H9 (cell line): ENCODE results near the gene STX10. TPM values are rescaled to one million over a fixed set of nuclear protein-coding genes. Genes with fewer than 3 reads are reported as not detected.
A peak's percentile ranks its signal among the peaks of the same experiment; 100 is the strongest.

Experiments used
- DNase-seq: peaks from one replicate; pipeline ENCODE4 v3.0.0-alpha.2; 2017
- H2AFZ ChIP-seq: one replicate; pipeline ENCODE4 v1.6.1; 2013; ENCODE audit warnings: mild to moderate bottlenecking, low read length, control low read depth, moderate library complexity
- H2AK5ac ChIP-seq: 2 replicates; pipeline ENCODE4 v1.6.1; 2013; ENCODE audit warnings: low read length, control low read depth, mixed read lengths; ENCODE audit not compliant: insufficient read length
- H2BK120ac ChIP-seq: one replicate; pipeline ENCODE4 v1.6.1; 2013; ENCODE audit warnings: low read depth, mild to moderate bottlenecking, low read length, control low read depth, inconsistent platforms; ENCODE audit not compliant: poor library complexity, severe bottlenecking
- H2BK12ac ChIP-seq: 2 replicates; pipeline ENCODE4 v1.6.1; 2013; ENCODE audit warnings: low read length, control low read depth, mixed read lengths, low read depth; ENCODE audit not compliant: insufficient read length
- H2BK15ac ChIP-seq: 2 replicates; pipeline ENCODE4 v1.6.1; 2013; ENCODE audit warnings: low read depth, low read length, control low read depth
- H2BK20ac ChIP-seq: one replicate; pipeline ENCODE4 v1.6.1; 2013; ENCODE audit warnings: low read depth, mild to moderate bottlenecking, low read length, control low read depth, inconsistent platforms; ENCODE audit not compliant: poor library complexity, severe bottlenecking
- H2BK5ac ChIP-seq: 2 replicates; pipeline ENCODE4 v1.6.1; 2013; ENCODE audit warnings: low read length, control low read depth, mixed read lengths; ENCODE audit not compliant: insufficient read length
- H3K14ac ChIP-seq: 2 replicates; pipeline ENCODE4 v1.6.1; 2013; ENCODE audit warnings: low read length, control low read depth; ENCODE audit not compliant: insufficient read depth
- H3K18ac ChIP-seq: 2 replicates; pipeline ENCODE4 v1.6.1; 2013; ENCODE audit warnings: low read depth, mild to moderate bottlenecking, mixed read lengths, low read length, control low read depth; ENCODE audit not compliant: insufficient read length
- H3K23ac ChIP-seq: 2 replicates; pipeline ENCODE4 v1.6.1; 2013; ENCODE audit warnings: low read length, control low read depth, mixed read lengths, low read depth; ENCODE audit not compliant: insufficient read length
- H3K23me2 ChIP-seq: 2 replicates; pipeline ENCODE4 v1.6.1; 2013; ENCODE audit warnings: low read depth, mild to moderate bottlenecking, mixed read lengths, low read length, control low read depth; ENCODE audit not compliant: insufficient read length, poor library complexity, severe bottlenecking
- H3K27ac ChIP-seq: 2 replicates; pipeline ENCODE4 v1.5.1; 2013; ENCODE audit warnings: low read length, control low read depth, mixed read lengths, low read depth; ENCODE audit not compliant: insufficient read length
- H3K27me3 ChIP-seq: 2 replicates; pipeline ENCODE4 v1.6.1; 2013; ENCODE audit warnings: low read length, control low read depth, inconsistent platforms; ENCODE audit not compliant: insufficient read depth
- H3K4ac ChIP-seq: 2 replicates; pipeline ENCODE4 v1.6.1; 2013; ENCODE audit warnings: low read depth, mild to moderate bottlenecking, control low read depth, inconsistent platforms, low read length, moderate library complexity
- H3K4me1 ChIP-seq: 2 replicates; pipeline ENCODE4 v1.6.1; 2013; ENCODE audit warnings: low read length, control low read depth, inconsistent platforms; ENCODE audit not compliant: insufficient read depth
- H3K4me2 ChIP-seq: 2 replicates; pipeline ENCODE4 v1.6.1; 2013; ENCODE audit warnings: low read length, control low read depth, mixed read lengths; ENCODE audit not compliant: insufficient read length, insufficient read depth
- H3K56ac ChIP-seq: 2 replicates; pipeline ENCODE4 v1.6.1; 2013; ENCODE audit warnings: low read depth, mild to moderate bottlenecking, mixed read lengths, low read length, control low read depth; ENCODE audit not compliant: insufficient read length
- H3K79me1 ChIP-seq: 2 replicates; pipeline ENCODE4 v1.6.1; 2013; ENCODE audit warnings: low read depth, mild to moderate bottlenecking, moderate library complexity, low read length, control low read depth, inconsistent platforms; ENCODE audit not compliant: insufficient read depth, poor library complexity, severe bottlenecking
- H3K79me2 ChIP-seq: 2 replicates; pipeline ENCODE4 v1.6.1; 2013; ENCODE audit warnings: low read length, control low read depth, inconsistent platforms; ENCODE audit not compliant: insufficient read depth
- H3K9ac ChIP-seq: 2 replicates; pipeline ENCODE4 v1.6.1; 2013; ENCODE audit warnings: low read length, control low read depth, mixed read lengths; ENCODE audit not compliant: insufficient read length; ENCODE audit errors: extremely low read depth
- H3K9me3 ChIP-seq: one replicate; pipeline ENCODE4 v1.6.1; 2013; ENCODE audit warnings: low read depth, low read length, inconsistent platforms; ENCODE audit not compliant: control insufficient read depth
- H3T11ph ChIP-seq: one replicate; pipeline ENCODE4 v1.6.1; 2013; ENCODE audit warnings: mild to moderate bottlenecking, low read length, control low read depth, inconsistent platforms
- H4K20me1 ChIP-seq: one replicate; pipeline ENCODE4 v1.6.1; 2013; ENCODE audit not compliant: control insufficient read depth, insufficient read length, insufficient read depth
- H4K5ac ChIP-seq: 2 replicates; pipeline ENCODE4 v1.6.1; 2013; ENCODE audit warnings: low read depth, mild to moderate bottlenecking, mixed read lengths, low read length, control low read depth; ENCODE audit not compliant: insufficient read length
- H4K8ac ChIP-seq: replicated peaks from 2 replicates; pipeline ENCODE4 v1.6.1; 2013; ENCODE audit warnings: low read length, control low read depth, mixed read lengths, low read depth; ENCODE audit not compliant: insufficient read length
- H4K91ac ChIP-seq: 2 replicates; pipeline ENCODE4 v1.6.1; 2013; ENCODE audit warnings: low read depth, mild to moderate bottlenecking, moderate library complexity, mixed read lengths, low read length, control low read depth; ENCODE audit not compliant: insufficient read length
- H3K27ac Mint-ChIP-seq, 3 experiments: 2 replicates in 2 of 3; 3 replicates in 1 of 3; pipeline ENCODE4 v1.8.0; 2020 to 2021; ENCODE audit warnings: mixed read lengths in 3 of 3, mild to moderate bottlenecking in 1 of 3, moderate library complexity in 1 of 3
- H3K27me3 Mint-ChIP-seq: 2 replicates; pipeline ENCODE4 v1.8.0; 2021; ENCODE audit warnings: low read depth, mild to moderate bottlenecking, moderate library complexity, mixed read lengths
- H3K36me3 Mint-ChIP-seq, 3 experiments: 2 replicates in 2 of 3; 3 replicates in 1 of 3; pipeline ENCODE4 v1.8.0; 2020 to 2021; ENCODE audit warnings: low read depth in 3 of 3, mixed read lengths in 3 of 3; ENCODE audit not compliant: insufficient read depth in 1 of 3
- H3K4me1 Mint-ChIP-seq, 2 experiments: 2 replicates each; pipeline ENCODE4 v1.8.0; 2020; ENCODE audit warnings: mixed read lengths in 2 of 2
- H3K4me3 Mint-ChIP-seq, 2 experiments: 2 replicates in 1 of 2; 3 replicates in 1 of 2; pipeline ENCODE4 v1.8.0; 2020 to 2021; ENCODE audit warnings: mild to moderate bottlenecking in 2 of 2, mixed read lengths in 2 of 2, moderate library complexity in 1 of 2
- H3K9me3 Mint-ChIP-seq, 2 experiments: 2 replicates in 1 of 2; 3 replicates in 1 of 2; pipeline ENCODE4 v1.8.0; 2020; ENCODE audit warnings: mild to moderate bottlenecking in 2 of 2, mixed read lengths in 2 of 2, moderate library complexity in 1 of 2
- WGBS: extraction: QIAGEN DNeasy Blood & Tissue Kit; methylation state at CpG from one replicate; pipeline ENCODE4 v1.1.7; 2013; ENCODE audit warnings: missing lambda C conversion rate, low lambda C conversion rate, mixed read lengths; ENCODE audit not compliant: insufficient read length; ENCODE audit errors: extremely low coverage; 5-methylcytosine and 5-hydroxymethylcytosine counted together
- total RNA-seq: library from RNA; stranded (reverse); gene quantifications from 2 replicates; pipeline ENCODE4 v1.2.1, GENCODE V29; 2021
- TF ChIP-seq, protein P1 (sequence below): fragments of 200-600 bp; sonication (generic); conservative IDR thresholded peaks from 3 replicates; pipeline ENCODE4 v1.8.0; 2021; ENCODE audit warnings: antibody characterized with exemption, mild to moderate bottlenecking

The STX10 gene
- total RNA-seq, 1 experiment from 2014 or later = 39.4 TPM

DNA sequence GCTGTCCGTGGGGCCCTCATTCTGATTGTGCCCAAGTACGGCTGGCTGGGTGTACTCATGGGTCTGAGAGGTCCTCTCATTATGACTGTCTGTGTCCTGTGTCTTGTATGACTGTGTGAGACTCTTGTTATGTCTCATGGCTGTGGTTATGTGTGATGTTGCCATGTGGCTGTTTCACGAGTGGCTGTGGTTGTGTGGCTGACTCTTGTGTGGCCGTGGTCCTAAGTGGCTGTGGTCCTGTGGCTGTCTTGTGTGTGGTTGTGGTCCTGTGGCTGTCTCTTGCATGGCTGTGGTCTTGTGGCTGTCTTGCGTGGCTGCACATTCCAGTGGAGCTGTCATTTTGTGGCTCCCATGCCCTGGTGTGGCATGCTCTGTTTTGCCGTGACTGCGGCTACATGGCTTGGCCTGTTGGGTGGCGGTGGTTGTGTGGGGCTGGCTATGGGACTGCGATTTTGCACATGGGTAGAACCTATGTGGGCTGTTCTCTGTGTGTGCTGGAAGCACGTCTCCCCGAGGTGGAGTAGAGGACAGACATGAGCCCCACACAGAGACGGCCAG lies 50.1 kb downstream of the STX10 start:
- no peak overlapping the region for H2BK120ac ChIP-seq
- H3K4me2 ChIP-seq = no peak overlapping the region
- no peak overlapping the region for H3K9ac ChIP-seq
- H3K4me1 ChIP-seq = no peaks in the 10 kb centered on the region
- Mint-ChIP-seq H3K27me3 (peaks cover 74% of the 10 kb centered on the region), H3K27ac (no peak overlapping the region), H3K9me3 (peaks cover 7% of the 10 kb centered on the region in 2 experiments; a peak in 4 of 5 replicates), H3K36me3 (peaks cover 0 to 3% (median 2%) of the 10 kb centered on the region in 3 experiments; a peak in 3 of 7 replicates), H3K4me3 (peak overlapping the region in 1 of 2 experiments; percentile 63; a peak in 2 of 5 replicates), H3K4me1 (peaks cover 21 to 35% of the 10 kb centered on the region in 2 experiments)
- H3T11ph ChIP-seq = no peak overlapping the region
- H3K9me3 ChIP-seq = no peaks in the 10 kb centered on the region
- peaks cover 33% of the 10 kb centered on the region; the same call in 1 of the 2 replicates for H3K27me3 ChIP-seq
- H3K79me2 ChIP-seq = no peaks in the 10 kb centered on the region
- H3K23ac ChIP-seq = no peak overlapping the region
- peaks cover 3% of the 10 kb centered on the region for H4K20me1 ChIP-seq
- H2BK15ac ChIP-seq = no peak overlapping the region
- H4K5ac ChIP-seq = no peak overlapping the region
- H4K8ac ChIP-seq = no peak overlapping the region
- H3K79me1 ChIP-seq = no peaks in the 10 kb centered on the region
- no peak overlapping the region for H3K27ac ChIP-seq
- DNase-seq = no peak
- H2AFZ ChIP-seq = no peak overlapping the region
- H2AK5ac ChIP-seq = no peak overlapping the region
- no peak overlapping the region for H3K4ac ChIP-seq
- WGBS = no CpG with 5 or more reads among the region's 12 CpGs
- H2BK12ac ChIP-seq = no peak overlapping the region
- TF ChIP-seq, protein P1, sequence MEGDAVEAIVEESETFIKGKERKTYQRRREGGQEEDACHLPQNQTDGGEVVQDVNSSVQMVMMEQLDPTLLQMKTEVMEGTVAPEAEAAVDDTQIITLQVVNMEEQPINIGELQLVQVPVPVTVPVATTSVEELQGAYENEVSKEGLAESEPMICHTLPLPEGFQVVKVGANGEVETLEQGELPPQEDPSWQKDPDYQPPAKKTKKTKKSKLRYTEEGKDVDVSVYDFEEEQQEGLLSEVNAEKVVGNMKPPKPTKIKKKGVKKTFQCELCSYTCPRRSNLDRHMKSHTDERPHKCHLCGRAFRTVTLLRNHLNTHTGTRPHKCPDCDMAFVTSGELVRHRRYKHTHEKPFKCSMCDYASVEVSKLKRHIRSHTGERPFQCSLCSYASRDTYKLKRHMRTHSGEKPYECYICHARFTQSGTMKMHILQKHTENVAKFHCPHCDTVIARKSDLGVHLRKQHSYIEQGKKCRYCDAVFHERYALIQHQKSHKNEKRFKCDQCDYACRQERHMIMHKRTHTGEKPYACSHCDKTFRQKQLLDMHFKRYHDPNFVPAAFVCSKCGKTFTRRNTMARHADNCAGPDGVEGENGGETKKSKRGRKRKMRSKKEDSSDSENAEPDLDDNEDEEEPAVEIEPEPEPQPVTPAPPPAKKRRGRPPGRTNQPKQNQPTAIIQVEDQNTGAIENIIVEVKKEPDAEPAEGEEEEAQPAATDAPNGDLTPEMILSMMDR = no peak
- H3K14ac ChIP-seq = no peak overlapping the region
- H2BK20ac ChIP-seq = no peak overlapping the region
- no peak overlapping the region for H4K91ac ChIP-seq
- H3K56ac ChIP-seq = no peak overlapping the region
- H3K23me2 ChIP-seq = peaks cover 12% of the 10 kb centered on the region
- no peak overlapping the region for H2BK5ac ChIP-seq
- no peak overlapping the region for H3K18ac ChIP-seq
